HL-60 (cell line): ENCODE measurements around the gene RWDD1.

Experiments
- DNase-seq, 2 experiments: peaks; one replicate each; pipeline ENCODE4 v3.0.0-alpha.2; 2010 to 2020; ENCODE audit warnings: low read depth in 1 of 2, low spot score in 1 of 2
- H3K27ac ChIP-seq: fragments of 250-450 bp; sonication (Bioruptor Pico); replicated peaks from 2 replicates; pipeline ENCODE4 v1.5.1; 2020; ENCODE audit warnings: mild to moderate bottlenecking, moderate library complexity
- H3K27me3 ChIP-seq: fragments of 250-450 bp; sonication (Bioruptor Pico); 2 replicates; pipeline ENCODE4 v1.5.1; 2021; ENCODE audit warnings: mild to moderate bottlenecking, moderate library complexity; ENCODE audit not compliant: insufficient read depth, poor library complexity, severe bottlenecking
- H3K4me3 ChIP-seq: replicated peaks from 2 replicates; pipeline ENCODE4 v1.5.1; 2011; ENCODE audit warnings: mild to moderate bottlenecking, control low read depth, low read length; ENCODE audit not compliant: insufficient read depth
- CTCF ChIP-seq: IDR thresholded peaks from one replicate; pipeline ENCODE4 v1.5.1; 2011; ENCODE audit warnings: low read length, control low read depth, inconsistent platforms; ENCODE audit not compliant: insufficient read depth
- GABPA ChIP-seq: IDR thresholded peaks from 2 replicates; pipeline ENCODE4 v1.6.1; 2012; ENCODE audit warnings: low read depth
- POLR2AphosphoS5 ChIP-seq: IDR thresholded peaks from 2 replicates; pipeline ENCODE4 v1.6.1; 2012; ENCODE audit warnings: low read depth
- SPI1 ChIP-seq: IDR thresholded peaks from 2 replicates; pipeline ENCODE4 v1.6.1; 2012; ENCODE audit warnings: low read depth, mild to moderate bottlenecking, borderline replicate concordance
- TF ChIP-seq, protein P1 (sequence below): IDR thresholded peaks from 2 replicates; pipeline ENCODE4 v1.6.1; 2012; ENCODE audit warnings: low read depth; ENCODE audit not compliant: insufficient replicate concordance

RWDD1 gene

DNA sequence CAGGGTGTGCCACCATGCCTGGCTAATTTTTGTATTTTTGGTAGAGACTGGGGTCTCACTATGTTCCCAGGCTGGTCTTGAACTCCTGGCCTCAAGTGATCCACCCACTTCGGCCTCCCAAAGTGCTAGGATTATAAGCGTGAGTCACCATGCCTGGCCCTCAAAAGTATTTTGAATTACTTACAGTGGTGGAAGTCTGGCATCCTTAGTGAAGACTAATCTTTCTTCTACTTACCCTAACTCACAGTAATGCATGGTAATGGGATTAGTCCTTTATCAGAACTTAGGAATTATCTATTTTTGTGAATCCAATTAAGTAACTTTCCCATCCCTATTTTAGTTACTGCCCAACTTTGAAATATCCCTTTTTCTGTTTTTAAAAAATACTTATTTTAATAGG, 3.9 kb downstream of the RWDD1 start:
- Histone ChIP-seq H3K4me3 (no peak overlapping the region), H3K27ac (no peak overlapping the region), H3K27me3 (no peaks in the 10 kb centered on the region)
- DNase-seq = no peak
- TF ChIP-seq POLR2AphosphoS5 = no peak
- TF ChIP-seq, protein P1, sequence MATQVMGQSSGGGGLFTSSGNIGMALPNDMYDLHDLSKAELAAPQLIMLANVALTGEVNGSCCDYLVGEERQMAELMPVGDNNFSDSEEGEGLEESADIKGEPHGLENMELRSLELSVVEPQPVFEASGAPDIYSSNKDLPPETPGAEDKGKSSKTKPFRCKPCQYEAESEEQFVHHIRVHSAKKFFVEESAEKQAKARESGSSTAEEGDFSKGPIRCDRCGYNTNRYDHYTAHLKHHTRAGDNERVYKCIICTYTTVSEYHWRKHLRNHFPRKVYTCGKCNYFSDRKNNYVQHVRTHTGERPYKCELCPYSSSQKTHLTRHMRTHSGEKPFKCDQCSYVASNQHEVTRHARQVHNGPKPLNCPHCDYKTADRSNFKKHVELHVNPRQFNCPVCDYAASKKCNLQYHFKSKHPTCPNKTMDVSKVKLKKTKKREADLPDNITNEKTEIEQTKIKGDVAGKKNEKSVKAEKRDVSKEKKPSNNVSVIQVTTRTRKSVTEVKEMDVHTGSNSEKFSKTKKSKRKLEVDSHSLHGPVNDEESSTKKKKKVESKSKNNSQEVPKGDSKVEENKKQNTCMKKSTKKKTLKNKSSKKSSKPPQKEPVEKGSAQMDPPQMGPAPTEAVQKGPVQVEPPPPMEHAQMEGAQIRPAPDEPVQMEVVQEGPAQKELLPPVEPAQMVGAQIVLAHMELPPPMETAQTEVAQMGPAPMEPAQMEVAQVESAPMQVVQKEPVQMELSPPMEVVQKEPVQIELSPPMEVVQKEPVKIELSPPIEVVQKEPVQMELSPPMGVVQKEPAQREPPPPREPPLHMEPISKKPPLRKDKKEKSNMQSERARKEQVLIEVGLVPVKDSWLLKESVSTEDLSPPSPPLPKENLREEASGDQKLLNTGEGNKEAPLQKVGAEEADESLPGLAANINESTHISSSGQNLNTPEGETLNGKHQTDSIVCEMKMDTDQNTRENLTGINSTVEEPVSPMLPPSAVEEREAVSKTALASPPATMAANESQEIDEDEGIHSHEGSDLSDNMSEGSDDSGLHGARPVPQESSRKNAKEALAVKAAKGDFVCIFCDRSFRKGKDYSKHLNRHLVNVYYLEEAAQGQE = no peak
- no peak for TF ChIP-seq CTCF
- no peak for TF ChIP-seq SPI1
- TF ChIP-seq GABPA = no peak

DNA sequence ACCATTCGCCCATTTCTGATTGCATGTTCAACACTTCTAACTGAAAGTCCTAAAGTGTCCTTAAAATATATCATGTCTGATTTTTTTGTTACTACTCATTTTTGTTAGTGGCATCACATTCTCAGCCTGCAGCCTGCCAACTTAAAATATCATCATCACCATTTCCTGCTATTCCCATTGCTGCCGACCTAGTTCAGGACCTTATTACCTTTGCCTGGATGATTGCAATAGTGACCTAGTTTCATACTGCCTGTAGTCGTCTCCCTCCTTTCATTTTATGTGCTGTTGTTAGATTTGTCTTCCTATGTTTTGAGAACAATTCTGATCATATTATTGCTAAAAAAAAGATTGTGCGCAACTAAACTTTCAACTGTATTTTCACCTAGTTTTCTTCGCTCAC, 6.2 kb downstream of the RWDD1 start:
- TF ChIP-seq SPI1 = no peak
- TF ChIP-seq, protein P1 = no peak
- no peak for TF ChIP-seq GABPA
- no peak for TF ChIP-seq CTCF
- no peak for TF ChIP-seq POLR2AphosphoS5
- no peak for DNase-seq
- Histone ChIP-seq H3K27ac (no peak overlapping the region), H3K4me3 (no peak overlapping the region), H3K27me3 (no peaks in the 10 kb centered on the region)

- TF ChIP-seq SPI1 (no peak), CTCF (no peak)
- DNase-seq = no peak
- Histone ChIP-seq H3K4me3 (no peak overlapping the region), H3K27me3 (no peaks in the 10 kb centered on the region), H3K27ac (no peak overlapping the region)
Observed at GRCh38 chr6:116578335-116578734, 7.0 kb downstream of the RWDD1 start.

DNA sequence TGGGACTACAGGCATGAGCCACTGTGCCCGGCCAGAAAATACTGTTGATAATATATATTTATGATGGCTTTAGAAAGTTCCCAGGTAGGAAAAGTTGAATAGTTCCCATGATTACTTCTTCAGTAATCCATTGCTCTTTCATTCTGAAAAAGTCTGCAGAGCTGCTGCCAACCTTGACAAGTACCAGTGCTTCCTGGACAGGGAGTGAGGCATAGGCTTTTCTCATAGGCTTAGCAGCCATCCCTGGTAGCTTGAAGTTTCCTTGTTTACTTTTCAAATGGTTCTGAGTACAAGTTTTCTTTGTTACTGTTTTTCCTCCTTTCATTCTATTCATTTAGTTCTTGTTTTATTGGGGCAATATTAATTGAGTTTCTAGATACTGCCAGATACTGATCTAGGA, 7.8 kb downstream of the RWDD1 start:
- Histone ChIP-seq H3K4me3 (no peak overlapping the region), H3K27me3 (no peaks in the 10 kb centered on the region), H3K27ac (no peak overlapping the region)
- no peak for DNase-seq
- TF ChIP-seq CTCF = no peak
- TF ChIP-seq POLR2AphosphoS5 = no peak
- no peak for TF ChIP-seq SPI1
- TF ChIP-seq GABPA = no peak
- TF ChIP-seq, protein P1 = no peak
